PC-3 (cell line): Measurements from ENCODE around the gene CA5A. TPM values are rescaled to one million over a fixed set of nuclear protein-coding genes. Genes with fewer than 3 reads are reported as not detected.

ENCODE experiments used
- ATAC-seq: fragments of 200-7000 bp; cut with Tn5 transposase; 2 replicates; pipeline ENCODE4 v1.9.1; 2020; ENCODE audit warnings: mild to moderate bottlenecking, moderate library complexity
- BruUV-seq: library from RNA; stranded (reverse); fragments of 400-500 nt; replicated peaks from 2 replicates; lab custom pipeline; 2021; lab: Mats Ljungman, UMichigan
- CTCF ChIA-PET: fragments of 300-600 bp; sonication (Branson Sonifier 250); formaldehyde crosslinking; loops from one replicate; lab custom pipeline; 2022; ENCODE audit warnings: antibody characterized with exemption; lab: Charles Lee
- POLR2A ChIA-PET: fragments of 300-600 bp; sonication (Branson Sonifier 250); formaldehyde crosslinking; loops from one replicate; lab custom pipeline; 2022; ENCODE audit warnings: antibody characterized with exemption; ENCODE audit not compliant: unreplicated experiment; lab: Charles Lee
- DNase-seq: peaks from one replicate; pipeline ENCODE4 v3.0.0-alpha.2; 2015
- H2AFZ ChIP-seq: fragments of 300-600 bp; sonication (generic); 2 replicates; pipeline ENCODE4 v1.6.0; 2016; ENCODE audit warnings: antibody characterized with exemption, low read length
- H3F3A ChIP-seq: fragments of 300-600 bp; sonication (generic); one replicate; pipeline ENCODE4 v1.6.0; 2017; ENCODE audit warnings: antibody characterized with exemption, low read length, control low read depth, mild to moderate bottlenecking; ENCODE audit not compliant: unreplicated experiment
- H3K27ac ChIP-seq: fragments of 300-600 bp; sonication (generic); 2 replicates; pipeline ENCODE4 v1.5.1; 2016; ENCODE audit warnings: mild to moderate bottlenecking, low read length
- H3K27me3 ChIP-seq: fragments of 300-600 bp; sonication (generic); 2 replicates; pipeline ENCODE4 v1.6.1; 2016; ENCODE audit warnings: low read length, mixed read lengths
- H3K36me3 ChIP-seq: fragments of 300-600 bp; sonication (generic); 2 replicates; pipeline ENCODE4 v1.6.1; 2016; ENCODE audit warnings: low read depth, mixed run types, low read length, mixed read lengths
- H3K4me1 ChIP-seq: fragments of 300-600 bp; sonication (generic); 2 replicates; pipeline ENCODE4 v1.5.1; 2016; ENCODE audit warnings: low read length; ENCODE audit not compliant: insufficient read depth
- H3K4me2 ChIP-seq: fragments of 300-600 bp; sonication (generic); 2 replicates; pipeline ENCODE4 v1.6.0; 2016; ENCODE audit warnings: low read length
- H3K4me3 ChIP-seq: fragments of 300-600 bp; sonication (generic); 2 replicates; pipeline ENCODE4 v1.5.1; 2016; ENCODE audit warnings: mild to moderate bottlenecking, low read length, mixed read lengths
- H3K79me2 ChIP-seq: fragments of 300-600 bp; sonication (generic); 2 replicates; pipeline ENCODE4 v1.6.1; 2017; ENCODE audit warnings: low read length, mixed read lengths
- H3K9ac ChIP-seq: fragments of 300-600 bp; sonication (generic); 2 replicates; pipeline ENCODE4 v1.6.0; 2016; ENCODE audit warnings: mild to moderate bottlenecking, low read length
- H3K9me2 ChIP-seq: fragments of 300-600 bp; sonication (generic); replicated peaks from 2 replicates; pipeline ENCODE4 v1.6.1; 2016; ENCODE audit warnings: mixed run types, low read length, mixed read lengths
- H3K9me3 ChIP-seq: fragments of 300-600 bp; sonication (generic); 2 replicates; pipeline ENCODE4 v1.6.1; 2016; ENCODE audit warnings: low read length, mixed read lengths
- H4K20me1 ChIP-seq: fragments of 300-600 bp; sonication (generic); 2 replicates; pipeline ENCODE4 v1.6.1; 2016; ENCODE audit warnings: low read length, mixed read lengths
- CTCF ChIP-seq: fragments of 300-600 bp; sonication (generic); conservative IDR thresholded peaks from 2 replicates; pipeline ENCODE4 v1.5.1; 2017; ENCODE audit warnings: antibody characterized with exemption, low read depth, mild to moderate bottlenecking, low read length
- EZH2 ChIP-seq: fragments of 300-600 bp; sonication (generic); IDR thresholded peaks from one replicate; pipeline ENCODE4 v1.6.1; 2017; ENCODE audit warnings: antibody characterized with exemption, mild to moderate bottlenecking, low read length; ENCODE audit not compliant: unreplicated experiment
- EZH2phosphoT487 ChIP-seq: fragments of 300-600 bp; sonication (generic); IDR thresholded peaks from 2 replicates; pipeline ENCODE4 v1.6.1; 2018; ENCODE audit warnings: mild to moderate bottlenecking, antibody characterized with exemption, low read length, borderline replicate concordance
- intact Hi-C: fragments of 100-400 bp; cut with micrococcal nuclease; formaldehyde crosslinking; loops from 2 replicates; pipeline ENCODE4 v1.9.0; 2023
- total RNA-seq: library from RNA; depleted of rRNA; stranded (reverse); fragments of >200 nt; gene quantifications from 2 replicates; pipeline ENCODE4 v1.2.3, GENCODE V29; 2014

Gene CA5A
- total RNA-seq, 1 experiment from 2014 or later: not detected

GRCh38 chr16:87974178-87974577 is 37.8 kb upstream of the CA5A start:
- Histone ChIP-seq H4K20me1 (no peaks in the 10 kb centered on the region), H3K9me2 (no peaks in the 10 kb centered on the region), H3K36me3 (peaks cover 13% of the 10 kb centered on the region), H3K27me3 (no peaks in the 10 kb centered on the region), H2AFZ (no peak overlapping the region), H3K4me2 (no peak overlapping the region), H3F3A (no peaks in the 10 kb centered on the region), H3K79me2 (peaks cover 62% of the 10 kb centered on the region), H3K9ac (no peak overlapping the region), H3K4me1 (no peaks in the 10 kb centered on the region), H3K27ac (no peak overlapping the region), H3K4me3 (no peak overlapping the region), H3K9me3 (no peaks in the 10 kb centered on the region)
- ATAC-seq: no peak
- ChIA-PET CTCF (no interaction called here), POLR2A (no interaction called here)
- DNase-seq: no peak
- intact Hi-C loops: no loop called here
- BruUV-seq: no TSS peak
- TF ChIP-seq EZH2: no peak
- TF ChIP-seq EZH2phosphoT487: no peak
- no peak for TF ChIP-seq CTCF

GRCh38 chr16:87973717-87974116 is 37.4 kb upstream of the CA5A start:
- Histone ChIP-seq H3K9me2 (no peaks in the 10 kb centered on the region), H2AFZ (no peak overlapping the region), H3K4me2 (no peak overlapping the region), H3K9ac (no peak overlapping the region), H3K4me1 (no peaks in the 10 kb centered on the region), H3K9me3 (no peaks in the 10 kb centered on the region), H3K4me3 (no peak overlapping the region), H3F3A (no peaks in the 10 kb centered on the region), H4K20me1 (no peaks in the 10 kb centered on the region), H3K36me3 (peaks cover 13% of the 10 kb centered on the region), H3K27ac (no peak overlapping the region), H3K79me2 (peaks cover 67% of the 10 kb centered on the region), H3K27me3 (no peaks in the 10 kb centered on the region)
- TF ChIP-seq CTCF (no peak), EZH2 (no peak), EZH2phosphoT487 (no peak)
- CTCF ChIA-PET: no interaction called here
- no peak for DNase-seq
- POLR2A ChIA-PET: no interaction called here
- no TSS peak for BruUV-seq
- ATAC-seq: no peak
- intact Hi-C loops: no loop called here

DNA sequence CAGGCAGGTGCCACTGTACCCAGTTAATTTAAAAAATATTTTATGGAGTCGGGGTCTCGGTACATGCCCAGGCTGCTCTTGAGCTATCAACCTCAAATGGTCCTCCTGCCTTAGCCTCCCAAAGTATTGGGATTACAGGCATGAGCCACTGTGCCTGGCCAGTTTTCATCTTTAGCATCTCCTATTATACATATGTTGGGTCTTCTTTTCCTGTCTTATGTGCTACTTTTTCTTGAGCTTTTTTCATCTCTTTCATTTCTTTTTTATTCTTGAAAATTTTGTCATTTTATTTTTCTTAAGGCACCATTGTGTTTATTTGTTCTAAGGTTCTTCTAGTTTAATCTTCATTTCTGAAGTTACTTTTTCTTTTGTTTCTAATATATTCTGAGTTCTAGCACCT is 35.6 kb upstream of the CA5A start:
- TF ChIP-seq CTCF (no peak), EZH2phosphoT487 (no peak)
- Histone ChIP-seq H3K4me1 (no peaks in the 10 kb centered on the region), H3K9me3 (no peaks in the 10 kb centered on the region), H3K27me3 (no peaks in the 10 kb centered on the region), H3K4me3 (no peak overlapping the region), H3K36me3 (peaks cover 13% of the 10 kb centered on the region), H3K9ac (no peak overlapping the region), H3F3A (no peaks in the 10 kb centered on the region), H3K4me2 (no peak overlapping the region), H2AFZ (no peak overlapping the region), H3K79me2 (peaks cover 81% of the 10 kb centered on the region), H3K27ac (no peak overlapping the region), H3K9me2 (no peaks in the 10 kb centered on the region), H4K20me1 (no peaks in the 10 kb centered on the region)
- DNase-seq (no peak), ATAC-seq (no peak)
- no TSS peak for BruUV-seq
- intact Hi-C loops: no loop called here
- ChIA-PET POLR2A (no interaction called here), CTCF (no interaction called here)
